ENCODE measurements around the gene P2RY2. TPM values are rescaled to one million over a fixed set of nuclear protein-coding genes. Genes with fewer than 3 reads are reported as not detected.

The P2RY2 gene
- total RNA-seq, 1 donor from 2014 or later = 19.8 TPM

DNA sequence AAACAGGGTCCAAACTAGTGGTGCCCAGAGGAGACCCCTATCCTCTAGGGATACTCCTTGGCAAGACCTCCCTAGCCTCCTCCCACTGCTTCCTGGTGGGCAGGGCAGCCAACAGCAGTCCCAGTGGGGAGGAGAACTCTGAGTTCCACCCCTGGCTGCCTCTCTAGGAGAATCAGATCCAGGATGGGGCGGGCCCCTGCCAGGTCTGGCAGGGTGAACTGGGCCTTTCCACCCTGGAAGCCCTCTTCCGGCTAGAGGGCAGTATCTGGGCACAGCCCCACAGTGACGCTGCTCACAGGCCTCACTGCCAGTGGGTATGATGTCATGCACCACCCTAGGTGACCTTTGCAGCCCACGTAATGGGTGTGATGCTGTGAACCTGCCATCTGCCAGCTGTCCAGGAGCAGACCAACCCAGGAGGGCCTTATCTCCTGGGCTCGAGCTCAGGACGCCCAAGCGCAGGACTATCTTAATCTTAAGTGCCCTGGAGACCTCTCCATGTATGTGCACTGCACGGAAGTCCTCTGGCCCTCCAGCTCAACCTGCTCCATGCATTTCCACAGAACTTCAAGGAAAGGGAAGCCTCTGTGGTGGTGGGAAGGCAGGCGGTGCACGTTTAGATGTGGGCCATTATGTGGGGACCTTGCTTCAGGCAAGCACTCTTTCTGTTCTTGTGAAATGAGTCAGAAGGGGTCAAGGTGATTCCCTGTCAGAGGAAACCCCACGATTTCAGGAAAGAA lies 44.2 kb upstream of the P2RY2 start:
- peak; percentile 28 for TF ChIP-seq CTCF (IDR thresholded peaks at IDR 0.05; ENCODE audit: borderline replicate concordance)
- DNase-seq = peak; percentile 81
- Histone ChIP-seq H3K4me1 (peaks cover 91% of the 10 kb centered on the region), H3K9me3 (replicated peaks) (no peaks in the 10 kb centered on the region), H3K36me3 (no peaks in the 10 kb centered on the region), H3K4me3 (no peak overlapping the region), H3K27me3 (ENCODE audit: low read depth) (no peaks in the 10 kb centered on the region), H3K27ac (replicated peaks) (peak overlapping the region; percentile 86)
- intact Hi-C loops (cut with micrococcal nuclease) = no loop called here

DNA sequence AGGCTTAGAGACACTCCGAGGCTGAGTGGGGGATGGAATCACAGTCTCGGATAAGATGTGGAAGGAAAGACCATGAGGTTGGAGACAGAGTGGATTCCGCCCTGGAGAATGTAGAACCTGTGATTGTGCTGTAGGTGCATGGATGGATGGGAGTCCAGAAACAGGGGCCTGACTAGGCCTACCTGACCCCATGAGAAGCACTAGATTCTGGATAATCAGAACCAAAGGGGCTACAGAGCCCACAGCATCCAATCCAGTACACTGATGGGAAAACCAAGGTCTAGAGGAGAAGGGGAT lies 43.6 kb upstream of the P2RY2 start:
- TF ChIP-seq CTCF (IDR thresholded peaks at IDR 0.05; ENCODE audit: borderline replicate concordance) = no peak
- no peak for DNase-seq
- peaks cover 86% of the 10 kb centered on the region for H3K4me1 ChIP-seq
- H3K9me3 ChIP-seq (replicated peaks) = no peaks in the 10 kb centered on the region
- no peaks in the 10 kb centered on the region for H3K36me3 ChIP-seq
- H3K27ac ChIP-seq (replicated peaks) = peak overlapping the region; percentile 86
- H3K27me3 ChIP-seq (ENCODE audit: low read depth) = no peaks in the 10 kb centered on the region
- no peak overlapping the region for H3K4me3 ChIP-seq
- intact Hi-C loops (cut with micrococcal nuclease) = no loop called here

- intact Hi-C loops (cut with micrococcal nuclease) = loop anchor here (5.0 kb wide), 1 partner anchor 343 kb away; no protein-coding TSS in a partner anchor
- H3K27me3 ChIP-seq (ENCODE audit: low read depth) = no peaks in the 10 kb centered on the region
- no peak overlapping the region for H3K4me3 ChIP-seq
- no peak for TF ChIP-seq CTCF (IDR thresholded peaks at IDR 0.05; ENCODE audit: borderline replicate concordance)
- no peaks in the 10 kb centered on the region for H3K9me3 ChIP-seq (replicated peaks)
- H3K4me1 ChIP-seq = peaks cover 82% of the 10 kb centered on the region
- DNase-seq = no peak
- no peaks in the 10 kb centered on the region for H3K36me3 ChIP-seq
- peak overlapping the region; percentile 86 for H3K27ac ChIP-seq (replicated peaks)
Observed at GRCh38 chr11:73175551-73176144, 42.4 kb upstream of the P2RY2 start.

- H3K4me3 ChIP-seq = no peak overlapping the region
- TF ChIP-seq CTCF (IDR thresholded peaks at IDR 0.05; ENCODE audit: borderline replicate concordance) = no peak
- DNase-seq = no peak
- no peaks in the 10 kb centered on the region for H3K9me3 ChIP-seq (replicated peaks)
- H3K27me3 ChIP-seq (ENCODE audit: low read depth) = no peaks in the 10 kb centered on the region
- peaks cover 80% of the 10 kb centered on the region for H3K4me1 ChIP-seq
- H3K27ac ChIP-seq (replicated peaks) = peak overlapping the region; percentile 86
- intact Hi-C loops (cut with micrococcal nuclease) = loop anchor here (5.0 kb wide), 1 partner anchor 344 kb away; no protein-coding TSS in a partner anchor
- no peaks in the 10 kb centered on the region for H3K36me3 ChIP-seq
Observed at GRCh38 chr11:73176145-73176873, 41.8 kb upstream of the P2RY2 start.

- Histone ChIP-seq H3K36me3 (no peaks in the 10 kb centered on the region), H3K27me3 (ENCODE audit: low read depth) (no peaks in the 10 kb centered on the region), H3K4me3 (no peak overlapping the region), H3K9me3 (replicated peaks) (no peaks in the 10 kb centered on the region), H3K4me1 (peaks cover 76% of the 10 kb centered on the region), H3K27ac (replicated peaks) (peak overlapping the region; percentile 86)
- no peak for TF ChIP-seq CTCF (IDR thresholded peaks at IDR 0.05; ENCODE audit: borderline replicate concordance)
- no peak for DNase-seq
- intact Hi-C loops (cut with micrococcal nuclease) = loop anchor here (5.0 kb wide), 1 partner anchor 345 kb away; no protein-coding TSS in a partner anchor
Observed at GRCh38 chr11:73176874-73177155, 41.3 kb upstream of the P2RY2 start.

All from left ventricle myocardium inferior (tissue), 1 donor.